GM18517 (cell line): ENCODE measurements around the gene DCAF6.
"Not testable (repeated sequence)": the region's sequence is repeated elsewhere in the genome, so short reads cannot be mapped to it uniquely, and the experiment has no call there.

Experiments used
- ATAC-seq: cut with Tn5 transposase; IDR thresholded peaks from one replicate; pipeline ENCODE4 v1.9.1; 2021; ENCODE audit warnings: mild to moderate bottlenecking, moderate library complexity; ENCODE audit not compliant: unreplicated experiment

Gene DCAF6

GRCh38 chr1:168007691-168008090 lies 71.2 kb downstream of the DCAF6 start:
- no peak for ATAC-seq

- no peak for ATAC-seq
Measured at GRCh38 chr1:168008595-168008994, 72.1 kb downstream of the DCAF6 start.

GRCh38 chr1:168009322-168009721 lies 72.8 kb downstream of the DCAF6 start:
- ATAC-seq: no peak

GRCh38 chr1:168019407-168019806 lies 82.9 kb downstream of the DCAF6 start:
- no peak for ATAC-seq

GRCh38 chr1:168031198-168031597 lies 94.7 kb downstream of the DCAF6 start:
- ATAC-seq: no peak

- ATAC-seq: no peak
Measured at GRCh38 chr1:168031627-168032026, 95.1 kb downstream of the DCAF6 start.

- ATAC-seq: no peak
Measured at GRCh38 chr1:168032029-168032428, 95.5 kb downstream of the DCAF6 start.

- ATAC-seq: no peak
Measured at GRCh38 chr1:168035345-168035744, 98.9 kb downstream of the DCAF6 start.

- ATAC-seq: no peak
Measured at GRCh38 chr1:168042362-168042761, 105.9 kb downstream of the DCAF6 start.

- ATAC-seq: no peak
Measured at GRCh38 chr1:168045311-168045710, 108.8 kb downstream of the DCAF6 start.

- ATAC-seq: no peak
Measured at GRCh38 chr1:168050307-168050706, 113.8 kb downstream of the DCAF6 start.

- no peak for ATAC-seq
Measured at GRCh38 chr1:168050880-168051279, 114.4 kb downstream of the DCAF6 start.

GRCh38 chr1:168053681-168054080 lies 117.2 kb downstream of the DCAF6 start:
- ATAC-seq: no peak

GRCh38 chr1:168054117-168054516 lies 117.6 kb downstream of the DCAF6 start:
- ATAC-seq: no peak

- ATAC-seq: not testable (repeated sequence)
Measured at GRCh38 chr1:168056152-168056551, 119.7 kb downstream of the DCAF6 start.

GRCh38 chr1:168057355-168057754 lies 120.9 kb downstream of the DCAF6 start:
- ATAC-seq: no peak

GRCh38 chr1:168057921-168058320 lies 121.4 kb downstream of the DCAF6 start:
- no peak for ATAC-seq

- ATAC-seq: no peak
Measured at GRCh38 chr1:168064216-168064615, 127.7 kb downstream of the DCAF6 start.

- ATAC-seq: no peak
Measured at GRCh38 chr1:168065506-168065905, 129.0 kb downstream of the DCAF6 start.

GRCh38 chr1:168069384-168069783 lies 132.9 kb downstream of the DCAF6 start:
- no peak for ATAC-seq

- ATAC-seq: no peak
Measured at GRCh38 chr1:168079761-168080160, 143.3 kb downstream of the DCAF6 start.

GRCh38 chr1:168081373-168082007 lies 145.0 kb downstream of the DCAF6 start:
- no peak for ATAC-seq
